ENCODE data around the gene PHACTR3.

DNA sequence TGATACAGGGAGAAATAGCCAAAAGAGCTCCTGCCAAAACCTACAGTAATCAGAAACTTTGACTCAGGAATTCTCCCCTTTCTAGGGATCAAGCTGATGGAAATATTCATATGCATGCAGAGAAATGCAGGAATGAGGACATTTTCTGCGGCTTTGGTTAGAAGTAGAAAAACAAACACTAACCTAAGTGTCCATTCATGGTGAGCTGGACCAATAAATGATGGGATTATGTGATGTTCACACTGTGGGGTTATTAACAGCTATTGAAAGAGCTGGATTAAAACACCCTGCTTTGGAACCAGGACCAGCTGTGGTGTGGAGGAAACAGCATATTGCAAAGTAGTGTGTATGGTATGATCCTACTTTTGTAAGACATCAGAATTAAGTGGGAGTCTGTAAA, 186.0 kb downstream of the PHACTR3 start:
- TF ChIP-seq CTCF (IDR thresholded peaks at IDR 0.05) = no peak
- no peak for TF ChIP-seq POLR2A (IDR thresholded peaks at IDR 0.05)
